ENCODE data around the gene KNTC1.
"Not testable (repeated sequence)": the region's sequence is repeated elsewhere in the genome, so short reads cannot be mapped to it uniquely, and the experiment has no call there.

KNTC1 gene

GRCh38 chr12:122590990-122591389, 63.9 kb downstream of the KNTC1 start:
- TF ChIP-seq CTCF (IDR thresholded peaks at IDR 0.05; ENCODE audit: control insufficient read depth, insufficient read depth, low read depth, low read length, missing control alignments), result no peak
- H3K4me3 ChIP-seq (ENCODE audit: control insufficient read depth, low read depth, low read length), result no peak overlapping the region
- no peak for DNase-seq (ENCODE audit: low read depth)

- DNase-seq (ENCODE audit: low read depth); H3K4me3 ChIP-seq (ENCODE audit: control insufficient read depth, low read depth, low read length): not testable (repeated sequence)
Observed at GRCh38 chr12:122591966-122592365, 64.9 kb downstream of the KNTC1 start.

DNA sequence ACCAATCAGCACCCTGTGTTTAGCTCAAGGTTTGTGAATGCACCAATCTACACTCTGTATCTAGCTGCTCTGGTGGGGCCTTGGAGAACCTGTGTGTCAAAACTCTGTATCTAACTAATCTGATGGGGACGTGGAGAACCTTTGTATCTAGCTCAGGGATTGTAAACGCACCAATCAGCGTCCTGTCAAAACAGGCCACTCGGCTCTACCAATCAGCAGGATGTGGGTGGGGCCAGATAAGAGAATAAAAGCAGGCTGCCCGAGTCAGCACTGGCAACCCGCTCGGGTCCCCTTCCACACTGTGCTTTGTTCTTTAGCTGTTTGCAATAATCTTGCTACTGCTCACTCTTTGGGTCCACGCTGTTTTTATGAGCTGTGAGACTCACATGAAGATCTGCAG, 65.5 kb downstream of the KNTC1 start:
- DNase-seq (ENCODE audit: low read depth), result not testable (repeated sequence)

DNA sequence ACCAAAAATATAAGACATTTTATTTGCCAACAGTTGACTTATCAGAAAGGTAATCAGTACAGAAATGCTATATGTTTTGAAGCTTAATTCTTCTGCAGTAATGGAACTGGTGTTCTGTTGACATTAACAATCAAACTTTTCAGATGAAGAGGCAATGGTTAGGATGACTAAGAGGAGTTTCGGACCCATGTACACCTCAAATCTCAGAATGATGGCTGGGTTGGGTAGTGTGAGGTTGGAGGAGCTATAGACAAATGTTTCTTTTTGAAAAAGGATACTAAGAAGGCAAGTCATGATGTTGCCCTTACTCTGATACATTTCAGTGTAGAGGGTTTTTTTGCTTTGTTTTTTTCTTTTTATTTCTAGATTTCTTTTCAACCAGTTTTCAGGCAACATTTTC, 66.9 kb downstream of the KNTC1 start:
- DNase-seq (ENCODE audit: low read depth), result no peak
- no peak for TF ChIP-seq CTCF (IDR thresholded peaks at IDR 0.05; ENCODE audit: control insufficient read depth, insufficient read depth, low read depth, low read length, missing control alignments)
- no peak overlapping the region for H3K4me3 ChIP-seq (ENCODE audit: control insufficient read depth, low read depth, low read length)

More for the DNA sequence above, 65.5 kb downstream of the KNTC1 start:
- not testable (repeated sequence) for H3K4me3 ChIP-seq (ENCODE audit: control insufficient read depth, low read depth, low read length)

GRCh38 chr12:122596838-122597237, 69.8 kb downstream of the KNTC1 start:
- DNase-seq (ENCODE audit: low read depth), result no peak
- TF ChIP-seq CTCF (IDR thresholded peaks at IDR 0.05; ENCODE audit: control insufficient read depth, insufficient read depth, low read depth, low read length, missing control alignments), result no peak
- no peak overlapping the region for H3K4me3 ChIP-seq (ENCODE audit: control insufficient read depth, low read depth, low read length)

- H3K4me3 ChIP-seq (ENCODE audit: control insufficient read depth, low read depth, low read length), result no peak overlapping the region
- no peak for TF ChIP-seq CTCF (IDR thresholded peaks at IDR 0.05; ENCODE audit: control insufficient read depth, insufficient read depth, low read depth, low read length, missing control alignments)
- no peak for DNase-seq (ENCODE audit: low read depth)
Observed at GRCh38 chr12:122602456-122602855, 75.4 kb downstream of the KNTC1 start.

GRCh38 chr12:122604993-122605392, 77.9 kb downstream of the KNTC1 start:
- no peak for DNase-seq (ENCODE audit: low read depth)
- no peak for TF ChIP-seq CTCF (IDR thresholded peaks at IDR 0.05; ENCODE audit: control insufficient read depth, insufficient read depth, low read depth, low read length, missing control alignments)
- no peak overlapping the region for H3K4me3 ChIP-seq (ENCODE audit: control insufficient read depth, low read depth, low read length)

DNA sequence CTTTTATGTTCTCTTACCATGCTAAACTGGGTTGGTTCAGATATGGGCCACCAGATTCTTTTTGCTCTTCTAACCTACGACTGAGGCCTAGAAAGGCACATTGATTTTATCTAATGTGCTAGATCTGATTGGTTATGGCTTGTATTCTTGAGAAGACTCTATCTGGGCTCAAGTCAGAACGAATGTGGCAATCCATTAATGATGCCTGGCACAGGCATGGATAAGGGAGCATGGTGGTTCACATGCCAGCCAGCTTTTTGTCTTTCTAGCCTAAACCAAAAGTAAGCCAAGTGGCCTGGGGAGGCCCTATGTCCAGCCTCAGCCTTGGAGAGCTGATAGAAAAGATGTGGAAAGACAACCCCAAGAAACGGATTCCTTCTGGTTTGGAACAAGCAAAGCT, 82.7 kb downstream of the KNTC1 start:
- no peak for DNase-seq (ENCODE audit: low read depth)
- TF ChIP-seq CTCF (IDR thresholded peaks at IDR 0.05; ENCODE audit: control insufficient read depth, insufficient read depth, low read depth, low read length, missing control alignments), result no peak
- no peak overlapping the region for H3K4me3 ChIP-seq (ENCODE audit: control insufficient read depth, low read depth, low read length)
